Parathyroid adenoma (tissue), 2 donors: Measurements from ENCODE around the gene ETF1.
A peak's percentile ranks its signal among the peaks of the same experiment; 100 is the strongest.

Experiments used
- H2AFZ ChIP-seq: fragments of 300-600 bp; sonication (generic); one replicate; pipeline ENCODE4 v1.7.0; 2017; ENCODE audit warnings: antibody characterized with exemption, mild to moderate bottlenecking
- H3K27ac ChIP-seq: fragments of 300-600 bp; sonication (generic); one replicate; pipeline ENCODE4 v1.7.0; 2017
- H3K27me3 ChIP-seq: fragments of 300-600 bp; sonication (generic); one replicate; pipeline ENCODE4 v1.7.0; 2017; ENCODE audit warnings: low read length; ENCODE audit not compliant: control insufficient read depth, insufficient read depth
- H3K36me3 ChIP-seq: fragments of 300-600 bp; sonication (generic); one replicate; pipeline ENCODE4 v1.7.0; 2017; ENCODE audit warnings: low read length; ENCODE audit not compliant: control insufficient read depth, insufficient read depth
- H3K4me1 ChIP-seq: fragments of 300-600 bp; sonication (generic); one replicate; pipeline ENCODE4 v1.7.0; 2017; ENCODE audit warnings: control low read depth
- H3K4me2 ChIP-seq: fragments of 300-600 bp; sonication (generic); one replicate; pipeline ENCODE4 v1.7.0; 2017; ENCODE audit warnings: low read length
- H3K4me3 ChIP-seq: fragments of 300-600 bp; sonication (generic); one replicate; pipeline ENCODE4 v1.7.0; 2017; ENCODE audit warnings: low read depth, low read length
- H3K79me2 ChIP-seq: fragments of 300-600 bp; sonication (generic); one replicate; pipeline ENCODE4 v1.7.0; 2017; ENCODE audit warnings: control low read depth
- H3K9ac ChIP-seq: fragments of 300-600 bp; sonication (generic); one replicate; pipeline ENCODE4 v1.7.0; 2017; ENCODE audit warnings: mild to moderate bottlenecking
- H3K9me3 ChIP-seq: fragments of 300-600 bp; sonication (generic); one replicate; pipeline ENCODE4 v1.7.0; 2017; ENCODE audit warnings: low read length; ENCODE audit not compliant: control insufficient read depth
- TF ChIP-seq, protein P1 (sequence below): fragments of 300-600 bp; sonication (generic); IDR thresholded peaks from one replicate; pipeline ENCODE4 v1.7.0; 2017; ENCODE audit warnings: antibody characterized with exemption, mild to moderate bottlenecking
- donor health status: primary hyperparathyroidism.

The ETF1 gene

DNA sequence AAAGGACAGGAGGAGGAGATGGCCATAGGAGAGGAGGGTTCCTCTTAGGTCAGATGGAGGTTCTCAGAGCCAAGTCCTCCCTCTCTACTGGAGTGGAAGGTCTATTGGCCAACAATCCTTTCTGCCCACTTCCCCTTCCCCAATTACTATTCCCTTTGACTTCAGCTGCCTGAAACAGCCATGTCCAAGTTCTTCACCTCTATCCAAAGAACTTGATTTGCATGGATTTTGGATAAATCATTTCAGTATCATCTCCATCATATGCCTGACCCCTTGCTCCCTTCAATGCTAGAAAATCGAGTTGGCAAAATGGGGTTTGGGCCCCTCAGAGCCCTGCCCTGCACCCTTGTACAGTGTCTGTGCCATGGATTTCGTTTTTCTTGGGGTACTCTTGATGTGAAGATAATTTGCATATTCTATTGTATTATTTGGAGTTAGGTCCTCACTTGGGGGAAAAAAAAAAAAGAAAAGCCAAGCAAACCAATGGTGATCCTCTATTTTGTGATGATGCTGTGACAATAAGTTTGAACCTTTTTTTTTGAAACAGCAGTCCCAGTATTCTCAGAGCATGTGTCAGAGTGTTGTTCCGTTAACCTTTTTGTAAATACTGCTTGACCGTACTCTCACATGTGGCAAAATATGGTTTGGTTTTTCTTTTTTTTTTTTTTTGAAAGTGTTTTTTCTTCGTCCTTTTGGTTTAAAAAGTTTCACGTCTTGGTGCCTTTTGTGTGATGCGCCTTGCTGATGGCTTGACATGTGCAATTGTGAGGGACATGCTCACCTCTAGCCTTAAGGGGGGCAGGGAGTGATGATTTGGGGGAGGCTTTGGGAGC lies 74.7 kb downstream of the ETF1 start:
- Histone ChIP-seq H3K4me3 (peak overlapping the region; percentile 11), H3K9me3 (no peaks in the 10 kb centered on the region), H3K79me2 (no peaks in the 10 kb centered on the region), H3K27me3 (no peaks in the 10 kb centered on the region), H2AFZ (no peak overlapping the region), H3K9ac (no peak overlapping the region), H3K4me1 (peaks cover 8% of the 10 kb centered on the region), H3K27ac (no peak overlapping the region), H3K4me2 (no peak overlapping the region), H3K36me3 (no peaks in the 10 kb centered on the region)
- TF ChIP-seq, protein P1, sequence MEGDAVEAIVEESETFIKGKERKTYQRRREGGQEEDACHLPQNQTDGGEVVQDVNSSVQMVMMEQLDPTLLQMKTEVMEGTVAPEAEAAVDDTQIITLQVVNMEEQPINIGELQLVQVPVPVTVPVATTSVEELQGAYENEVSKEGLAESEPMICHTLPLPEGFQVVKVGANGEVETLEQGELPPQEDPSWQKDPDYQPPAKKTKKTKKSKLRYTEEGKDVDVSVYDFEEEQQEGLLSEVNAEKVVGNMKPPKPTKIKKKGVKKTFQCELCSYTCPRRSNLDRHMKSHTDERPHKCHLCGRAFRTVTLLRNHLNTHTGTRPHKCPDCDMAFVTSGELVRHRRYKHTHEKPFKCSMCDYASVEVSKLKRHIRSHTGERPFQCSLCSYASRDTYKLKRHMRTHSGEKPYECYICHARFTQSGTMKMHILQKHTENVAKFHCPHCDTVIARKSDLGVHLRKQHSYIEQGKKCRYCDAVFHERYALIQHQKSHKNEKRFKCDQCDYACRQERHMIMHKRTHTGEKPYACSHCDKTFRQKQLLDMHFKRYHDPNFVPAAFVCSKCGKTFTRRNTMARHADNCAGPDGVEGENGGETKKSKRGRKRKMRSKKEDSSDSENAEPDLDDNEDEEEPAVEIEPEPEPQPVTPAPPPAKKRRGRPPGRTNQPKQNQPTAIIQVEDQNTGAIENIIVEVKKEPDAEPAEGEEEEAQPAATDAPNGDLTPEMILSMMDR, result no peak

DNA sequence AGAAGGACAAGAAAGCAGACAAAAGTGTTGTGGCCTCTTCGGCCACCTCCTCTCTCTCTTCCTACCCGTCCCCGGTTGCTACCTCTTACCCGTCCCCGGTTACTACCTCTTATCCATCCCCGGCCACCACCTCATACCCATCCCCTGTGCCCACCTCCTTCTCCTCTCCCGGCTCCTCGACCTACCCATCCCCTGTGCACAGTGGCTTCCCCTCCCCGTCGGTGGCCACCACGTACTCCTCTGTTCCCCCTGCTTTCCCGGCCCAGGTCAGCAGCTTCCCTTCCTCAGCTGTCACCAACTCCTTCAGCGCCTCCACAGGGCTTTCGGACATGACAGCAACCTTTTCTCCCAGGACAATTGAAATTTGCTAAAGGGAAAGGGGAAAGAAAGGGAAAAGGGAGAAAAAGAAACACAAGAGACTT lies 75.3 kb downstream of the ETF1 start:
- Histone ChIP-seq H3K79me2 (no peaks in the 10 kb centered on the region), H3K4me1 (peaks cover 10% of the 10 kb centered on the region), H3K36me3 (no peaks in the 10 kb centered on the region), H3K27ac (no peak overlapping the region), H3K9ac (no peak overlapping the region), H3K4me2 (no peak overlapping the region), H3K4me3 (peak overlapping the region; percentile 5), H3K9me3 (no peaks in the 10 kb centered on the region), H2AFZ (no peak overlapping the region), H3K27me3 (no peaks in the 10 kb centered on the region)
- TF ChIP-seq, protein P1, result no peak

DNA sequence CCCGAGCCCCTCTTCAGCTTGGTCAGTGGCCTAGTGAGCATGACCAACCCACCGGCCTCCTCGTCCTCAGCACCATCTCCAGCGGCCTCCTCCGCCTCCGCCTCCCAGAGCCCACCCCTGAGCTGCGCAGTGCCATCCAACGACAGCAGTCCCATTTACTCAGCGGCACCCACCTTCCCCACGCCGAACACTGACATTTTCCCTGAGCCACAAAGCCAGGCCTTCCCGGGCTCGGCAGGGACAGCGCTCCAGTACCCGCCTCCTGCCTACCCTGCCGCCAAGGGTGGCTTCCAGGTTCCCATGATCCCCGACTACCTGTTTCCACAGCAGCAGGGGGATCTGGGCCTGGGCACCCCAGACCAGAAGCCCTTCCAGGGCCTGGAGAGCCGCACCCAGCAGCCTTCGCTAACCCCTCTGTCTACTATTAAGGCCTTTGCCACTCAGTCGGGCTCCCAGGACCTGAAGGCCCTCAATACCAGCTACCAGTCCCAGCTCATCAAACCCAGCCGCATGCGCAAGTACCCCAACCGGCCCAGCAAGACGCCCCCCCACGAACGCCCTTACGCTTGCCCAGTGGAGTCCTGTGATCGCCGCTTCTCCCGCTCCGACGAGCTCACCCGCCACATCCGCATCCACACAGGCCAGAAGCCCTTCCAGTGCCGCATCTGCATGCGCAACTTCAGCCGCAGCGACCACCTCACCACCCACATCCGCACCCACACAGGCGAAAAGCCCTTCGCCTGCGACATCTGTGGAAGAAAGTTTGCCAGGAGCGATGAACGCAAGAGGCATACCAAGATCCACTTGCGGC lies 75.9 kb downstream of the ETF1 start:
- peaks cover 6% of the 10 kb centered on the region for H3K4me1 ChIP-seq
- no peak overlapping the region for H3K27ac ChIP-seq
- TF ChIP-seq, protein P1, result no peak
- no peaks in the 10 kb centered on the region for H3K36me3 ChIP-seq
- no peaks in the 10 kb centered on the region for H3K9me3 ChIP-seq
- no peak overlapping the region for H3K9ac ChIP-seq
- no peak overlapping the region for H3K4me2 ChIP-seq
- no peaks in the 10 kb centered on the region for H3K79me2 ChIP-seq
- H3K27me3 ChIP-seq, result no peaks in the 10 kb centered on the region
- H2AFZ ChIP-seq, result no peak overlapping the region
- peak overlapping the region; percentile 98 for H3K4me3 ChIP-seq

DNA sequence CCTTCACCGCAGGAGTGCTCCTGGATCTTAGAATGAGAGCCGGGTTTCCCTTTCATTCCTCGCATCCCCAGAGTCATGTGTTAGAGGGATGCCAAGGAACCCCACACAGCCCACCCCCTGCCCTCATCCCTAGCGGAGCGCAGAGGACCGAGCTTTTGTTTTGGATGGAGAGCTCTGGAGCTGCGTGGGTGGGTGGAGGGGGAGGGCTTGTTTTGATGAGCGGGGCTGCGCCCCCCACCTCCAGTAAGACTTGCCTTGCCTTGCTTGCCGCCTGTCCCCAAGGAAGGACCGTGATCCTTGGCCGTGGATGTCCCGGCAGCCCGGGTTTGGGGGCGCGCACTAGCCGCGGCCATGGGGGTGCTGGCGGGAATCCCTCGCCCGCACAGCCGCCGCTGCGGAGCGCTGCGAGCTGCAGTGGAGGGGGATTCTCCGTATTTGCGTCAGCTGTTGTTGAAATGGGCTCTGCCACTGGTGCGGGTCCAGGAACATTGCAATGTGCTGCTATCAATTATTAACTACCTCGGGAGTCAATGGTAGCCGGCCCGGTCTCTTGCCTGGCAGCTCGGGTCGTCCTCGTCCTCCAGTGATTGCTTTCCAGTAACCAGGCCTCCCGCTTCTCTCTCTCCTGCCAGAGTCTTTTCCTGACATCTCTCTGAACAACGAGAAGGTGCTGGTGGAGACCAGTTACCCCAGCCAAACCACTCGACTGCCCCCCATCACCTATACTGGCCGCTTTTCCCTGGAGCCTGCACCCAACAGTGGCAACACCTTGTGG lies 76.7 kb downstream of the ETF1 start:
- Histone ChIP-seq H3K4me1 (peaks cover 6% of the 10 kb centered on the region), H3K4me2 (peak overlapping the region; percentile 100), H3K36me3 (no peaks in the 10 kb centered on the region), H3K9ac (peak overlapping the region; percentile 40), H3K27ac (peak overlapping the region; percentile 17), H3K79me2 (no peaks in the 10 kb centered on the region), H3K27me3 (no peaks in the 10 kb centered on the region), H3K9me3 (no peaks in the 10 kb centered on the region), H3K4me3 (peak overlapping the region; percentile 98), H2AFZ (peak overlapping the region; percentile 42)
- TF ChIP-seq, protein P1, result no peak
